IPS-NIHi7 (cell line): ENCODE measurements around the gene KIF13A.
"Not testable (repeated sequence)": the region's sequence is repeated elsewhere in the genome, so short reads cannot be mapped to it uniquely, and the experiment has no call there.

ENCODE experiments used
- DNase-seq: peaks from one replicate; pipeline ENCODE4 v3.0.0; 2012; ENCODE audit warnings: mixed read lengths; ENCODE audit errors: extremely low spot score

The KIF13A gene

GRCh38 chr6:17871189-17871519 lies 116.3 kb downstream of the KIF13A start:
- no peak for DNase-seq

- DNase-seq, result no peak
Measured at GRCh38 chr6:17870300-17871188, 116.9 kb downstream of the KIF13A start.

DNA sequence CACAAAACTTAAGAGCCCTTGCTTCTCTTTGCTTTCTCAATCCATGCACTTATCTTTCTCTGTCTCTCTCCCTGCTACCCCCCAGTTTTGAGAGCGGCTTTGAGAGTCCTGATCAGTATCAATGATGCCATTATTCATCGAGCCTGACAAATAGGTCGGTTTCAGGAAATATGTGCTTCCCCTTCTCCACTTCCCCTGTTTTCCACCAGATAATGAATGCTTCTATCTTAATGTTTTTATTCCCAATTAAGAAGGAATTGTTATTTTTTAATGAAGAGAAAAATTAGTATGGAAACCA lies 117.7 kb downstream of the KIF13A start:
- DNase-seq, result no peak

DNA sequence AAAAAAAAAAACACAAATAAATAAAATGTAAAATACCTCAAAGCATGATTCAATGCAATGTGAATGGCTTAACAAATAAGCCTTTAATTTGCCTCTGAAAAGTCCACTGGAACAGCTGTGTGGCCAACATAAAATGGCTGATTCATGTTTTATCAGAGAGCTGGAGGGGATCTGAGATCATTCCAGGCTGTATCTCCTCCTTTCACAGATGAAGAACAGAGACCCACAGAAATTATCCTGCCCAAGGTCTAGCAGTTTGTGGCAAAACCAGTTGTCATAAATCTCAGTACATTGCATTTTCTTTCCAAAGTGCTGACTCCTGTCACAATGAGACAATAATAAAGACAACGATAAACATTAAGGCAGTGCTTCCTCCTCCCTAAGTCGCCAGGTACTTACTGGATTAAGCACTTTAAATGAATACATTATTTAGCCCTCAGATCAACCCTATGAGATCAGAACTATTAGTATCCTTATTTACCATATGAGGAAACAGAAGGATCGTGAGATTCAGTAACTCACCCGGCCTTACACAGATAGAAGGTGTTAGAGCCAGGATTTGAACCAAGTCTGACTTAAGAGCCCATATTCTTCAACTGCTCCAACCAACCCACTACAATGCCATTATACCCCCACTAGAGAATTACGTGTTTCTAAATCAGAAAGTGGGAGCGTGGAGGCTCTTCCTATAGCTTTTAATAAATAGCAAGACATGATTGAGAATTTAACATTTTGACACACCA lies 118.3 kb downstream of the KIF13A start:
- DNase-seq, result no peak

GRCh38 chr6:17867880-17868279 lies 119.6 kb downstream of the KIF13A start:
- no peak for DNase-seq

DNA sequence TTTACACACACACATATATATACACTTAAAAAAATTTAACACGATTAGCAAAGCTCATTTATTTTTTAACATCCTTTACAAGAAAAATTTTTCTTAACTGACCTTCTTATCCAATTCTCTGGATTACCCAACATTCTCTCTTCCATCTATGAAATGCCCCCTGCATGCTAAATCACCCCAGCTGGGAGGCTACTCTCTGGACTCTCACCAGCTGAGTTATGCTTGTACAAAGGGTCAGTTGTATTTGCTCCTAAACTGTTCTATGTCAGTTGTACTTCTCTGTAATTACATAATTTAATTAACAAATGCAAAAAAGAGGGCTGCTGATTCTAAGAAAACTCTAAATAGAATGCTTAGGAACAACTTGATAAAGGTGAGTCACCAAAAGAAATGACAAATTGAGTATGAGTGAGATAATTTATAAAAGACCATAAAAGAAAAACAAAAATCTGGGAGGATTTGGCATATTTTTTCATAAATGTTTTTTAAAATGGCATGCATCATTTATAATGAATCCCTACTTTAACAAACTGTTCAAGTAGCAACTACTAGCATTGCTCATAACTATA lies 120.5 kb downstream of the KIF13A start:
- no peak for DNase-seq

DNA sequence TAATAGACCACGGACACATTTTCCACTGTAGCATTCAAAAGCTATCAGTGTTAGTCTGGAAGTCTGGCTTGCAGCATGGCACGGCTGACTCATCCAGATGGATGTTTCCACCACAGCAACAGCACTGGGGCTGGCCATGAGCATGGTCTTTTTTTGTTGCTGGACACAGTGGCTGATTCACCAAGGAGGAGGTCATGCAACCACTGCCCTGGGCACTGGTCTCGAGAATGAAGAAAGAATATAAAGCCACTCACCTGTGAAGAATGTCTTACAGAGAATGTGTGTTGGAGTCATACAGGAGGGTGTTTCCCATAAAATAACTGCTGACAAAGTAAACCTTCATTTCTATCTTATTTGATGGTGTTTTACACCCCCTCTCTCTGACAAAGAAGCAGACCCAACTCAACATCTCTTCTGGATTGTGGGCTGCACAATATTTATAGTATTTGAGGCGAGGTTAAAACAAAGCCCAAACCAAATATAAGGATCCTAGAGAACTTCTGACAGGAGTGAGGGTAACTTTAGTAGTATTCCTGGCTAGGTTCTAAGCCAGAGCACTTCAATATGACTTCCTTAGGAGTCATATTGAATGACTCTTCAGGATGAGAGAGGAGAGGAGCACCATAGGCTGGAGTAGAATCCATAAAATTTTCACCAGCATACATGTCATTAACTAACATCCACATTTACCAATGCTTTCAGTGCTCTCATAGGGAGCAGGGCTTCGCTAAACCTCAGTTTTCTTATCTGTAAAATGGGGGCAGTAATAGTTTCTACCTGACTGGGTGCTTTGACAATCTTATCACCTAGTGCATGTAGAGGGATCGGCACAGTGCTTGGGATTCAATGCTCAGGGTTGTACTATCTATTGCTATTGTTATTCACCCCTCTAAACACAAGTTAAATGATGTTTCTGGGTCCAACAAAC lies 121.4 kb downstream of the KIF13A start:
- peak; percentile 14 for DNase-seq

DNA sequence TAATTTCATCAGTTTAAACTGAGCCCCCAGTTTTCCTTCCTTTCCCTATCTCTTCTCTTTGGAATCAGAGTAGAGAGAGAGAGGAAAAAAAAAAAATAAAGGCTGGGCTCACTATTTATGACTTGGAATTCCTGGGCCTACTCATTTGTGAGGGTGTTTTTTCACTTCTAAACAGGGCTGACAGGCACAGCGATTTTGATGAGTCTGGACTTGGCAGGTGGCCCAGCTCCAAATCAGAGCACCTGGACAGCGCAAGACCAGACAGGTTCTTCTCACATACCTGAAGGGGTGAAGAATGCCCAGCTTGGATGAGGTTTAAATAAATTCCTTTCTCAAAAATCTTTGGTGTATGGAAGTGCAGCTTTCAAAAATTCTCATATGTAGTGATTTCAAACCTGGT lies 122.2 kb downstream of the KIF13A start:
- no peak for DNase-seq

- no peak for DNase-seq
Measured at GRCh38 chr6:17863901-17864754, 123.3 kb downstream of the KIF13A start.

DNA sequence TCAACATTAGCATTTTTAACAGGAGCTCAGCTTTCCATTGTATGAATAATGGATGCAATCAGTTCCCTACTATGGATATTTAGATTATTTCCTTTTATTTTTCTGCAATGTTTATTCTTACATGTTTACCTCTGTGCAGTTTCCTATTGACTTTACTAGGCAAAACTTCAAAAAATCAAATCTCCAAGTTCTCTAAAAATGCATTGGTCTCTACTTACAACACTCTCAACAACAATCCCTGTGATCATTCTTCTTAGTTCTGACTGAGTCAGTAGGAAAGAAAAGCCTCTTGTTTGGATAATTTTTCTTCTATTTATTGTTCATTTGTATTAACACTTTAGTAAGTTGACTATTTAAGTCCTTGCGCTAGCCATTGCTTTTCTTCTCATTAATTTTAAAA lies 126.1 kb downstream of the KIF13A start:
- no peak for DNase-seq

- DNase-seq, result no peak
Measured at GRCh38 chr6:17859846-17860245, 127.6 kb downstream of the KIF13A start.

DNA sequence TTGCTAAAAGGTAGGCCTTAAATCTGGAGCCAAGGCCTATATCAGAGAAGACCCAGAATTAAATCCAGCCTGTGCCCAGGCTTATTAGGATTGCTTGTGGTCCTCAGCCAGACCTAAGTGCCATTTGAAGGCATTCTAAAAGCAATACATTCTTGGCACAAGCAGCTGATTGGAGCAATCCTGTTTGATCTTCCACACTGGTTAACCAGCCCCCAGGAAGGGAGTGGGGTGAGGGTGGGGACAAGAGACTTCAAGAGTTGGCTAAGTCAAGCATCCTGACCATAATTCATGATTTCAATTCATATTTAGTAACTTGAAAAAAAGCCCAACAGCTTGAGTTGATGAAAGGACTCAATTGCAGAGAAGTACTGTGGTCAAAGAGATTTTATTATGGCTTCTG lies 128.9 kb downstream of the KIF13A start:
- no peak for DNase-seq

GRCh38 chr6:17857188-17857587 lies 130.2 kb downstream of the KIF13A start:
- not testable (repeated sequence) for DNase-seq

DNA sequence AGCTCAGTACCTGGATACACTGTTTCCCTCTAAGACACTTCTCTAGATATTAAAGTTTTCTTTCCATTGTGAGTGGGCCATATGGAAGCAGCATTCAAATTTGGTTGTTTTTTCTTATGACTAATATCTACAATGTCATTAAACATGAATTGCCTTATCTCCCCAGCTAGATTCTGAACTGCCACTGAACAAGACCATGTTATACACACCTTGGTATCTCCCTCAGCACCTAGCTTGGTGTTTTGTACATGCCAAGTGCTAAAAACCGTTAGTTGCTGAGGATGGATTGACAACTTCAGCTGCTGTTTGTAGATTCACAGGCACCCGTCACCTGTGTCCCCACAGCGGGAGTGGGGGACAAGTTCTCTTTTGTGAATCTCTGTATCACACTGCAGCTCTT lies 131.1 kb downstream of the KIF13A start:
- no peak for DNase-seq

- DNase-seq, result no peak
Measured at GRCh38 chr6:17855381-17855780, 132.1 kb downstream of the KIF13A start.

- no peak for DNase-seq
Measured at GRCh38 chr6:17853533-17853932, 133.9 kb downstream of the KIF13A start.

DNA sequence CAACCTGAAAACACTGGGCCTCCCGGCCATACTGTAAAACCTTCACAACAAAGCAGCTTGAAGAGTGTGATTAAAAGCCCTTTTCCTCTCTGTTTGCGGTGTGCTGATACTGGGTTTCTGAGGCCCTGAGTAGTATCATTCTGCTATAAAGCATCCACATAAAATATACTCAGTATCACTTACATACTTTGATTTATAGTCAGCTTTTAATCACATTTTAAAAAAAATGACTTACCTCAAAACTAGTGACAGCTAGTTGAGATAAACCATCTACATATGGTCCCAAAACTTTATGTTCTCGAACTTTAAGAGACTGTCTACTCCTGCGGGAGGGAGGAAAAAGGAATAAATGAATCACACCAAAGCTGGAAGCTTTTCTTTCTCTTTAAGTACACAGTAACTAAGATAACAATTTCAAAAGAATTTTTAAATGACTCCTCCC lies 135.7 kb downstream of the KIF13A start:
- no peak for DNase-seq

GRCh38 chr6:17851001-17851719 lies 136.3 kb downstream of the KIF13A start:
- DNase-seq, result no peak

GRCh38 chr6:17850281-17850680 lies 137.2 kb downstream of the KIF13A start:
- no peak for DNase-seq

DNA sequence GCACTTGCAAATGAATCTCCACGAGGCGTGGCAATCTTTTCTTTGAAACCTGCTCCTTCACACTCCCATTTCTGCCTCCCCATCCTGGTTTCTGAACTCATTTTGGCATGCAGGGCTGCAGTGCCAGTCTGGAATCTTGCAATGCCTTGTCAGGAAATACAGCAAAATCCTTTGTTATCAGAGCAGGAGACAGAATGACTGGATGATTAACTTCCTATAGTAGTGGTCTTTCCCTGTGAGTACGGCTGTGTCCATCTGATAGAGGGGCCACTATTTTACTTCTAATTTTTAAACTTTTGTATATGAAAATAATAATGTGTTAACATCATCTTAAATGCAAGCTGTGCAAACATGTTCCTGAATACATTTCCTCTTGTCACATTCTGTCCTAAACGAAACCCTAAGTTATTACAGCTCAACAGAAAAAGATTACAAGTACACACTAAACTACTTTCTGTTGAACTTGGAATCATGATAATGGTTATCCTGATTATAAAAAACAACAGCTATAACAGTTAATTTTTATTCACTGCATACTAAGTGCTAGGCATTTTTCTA lies 140.2 kb downstream of the KIF13A start:
- DNase-seq, result no peak
